CD4-positive, alpha-beta memory T cell (primary cell): ENCODE results near the gene UNC13C. TPM values are rescaled to one million over a fixed set of nuclear protein-coding genes. Genes with fewer than 3 reads are reported as not detected.

Source experiments
- CTCF ChIA-PET: fragments of 350-600 bp; sonication (Branson Sonifier 250); formaldehyde crosslinking; loops from one replicate; lab custom pipeline; 2021; ENCODE audit warnings: inconsistent platforms; ENCODE audit not compliant: partially characterized antibody; lab: Charles Lee
- POLR2A ChIA-PET: fragments of 350-600 bp; sonication (Branson Sonifier 250); formaldehyde crosslinking; loops from one replicate; lab custom pipeline; 2021; ENCODE audit not compliant: partially characterized antibody; lab: Charles Lee
- DNase-seq, 5 donors: peaks; one replicate each; pipeline versions ENCODE4 v3.0.0 to v3.0.0-alpha.2; 2020 to 2022; ENCODE audit warnings: mixed read lengths in 1 of 5
- H3K27ac ChIP-seq: one replicate; pipeline ENCODE4 v1.7.0; 2013; ENCODE audit warnings: low read depth, low read length
- H3K27me3 ChIP-seq: 2 replicates; pipeline ENCODE4 v1.7.0; 2013; ENCODE audit warnings: mild to moderate bottlenecking, low read length, moderate library complexity; ENCODE audit not compliant: insufficient read depth
- H3K36me3 ChIP-seq: 2 replicates; pipeline ENCODE4 v1.7.0; 2013; ENCODE audit warnings: mild to moderate bottlenecking, low read length, moderate library complexity; ENCODE audit not compliant: insufficient read depth
- H3K4me1 ChIP-seq: 2 replicates; pipeline ENCODE4 v1.7.0; 2013; ENCODE audit warnings: mild to moderate bottlenecking, low read length, moderate library complexity; ENCODE audit not compliant: insufficient read depth
- H3K4me3 ChIP-seq, 2 donors: one replicate each; pipeline ENCODE4 v1.7.0; 2013; ENCODE audit warnings: low read length in 2 of 2, mild to moderate bottlenecking in 1 of 2
- H3K9me3 ChIP-seq, 2 donors: one replicate each; pipeline ENCODE4 v1.7.0; 2013; ENCODE audit warnings: low read length in 2 of 2, control low read depth in 1 of 2; ENCODE audit not compliant: control insufficient read depth in 1 of 2
- H3K27ac Mint-ChIP-seq, 7 donors: one replicate each; pipeline ENCODE4 v1.8.0; 2020 to 2021; ENCODE audit warnings: mixed read lengths in 7 of 7, mild to moderate bottlenecking in 6 of 7, inconsistent platforms in 3 of 7, moderate library complexity in 3 of 7
- H3K27me3 Mint-ChIP-seq, 2 donors: one replicate each; pipeline ENCODE4 v1.8.0; 2020 to 2021; ENCODE audit warnings: mixed read lengths in 2 of 2
- H3K36me3 Mint-ChIP-seq, 2 donors: one replicate each; pipeline ENCODE4 v1.8.0; 2020 to 2021; ENCODE audit warnings: mixed read lengths in 2 of 2, inconsistent platforms in 1 of 2, mild to moderate bottlenecking in 1 of 2
- H3K4me1 Mint-ChIP-seq, 4 donors: one replicate each; pipeline ENCODE4 v1.8.0; 2020 to 2021; ENCODE audit warnings: mixed read lengths in 4 of 4, mild to moderate bottlenecking in 1 of 4
- H3K4me3 Mint-ChIP-seq, 8 donors: one replicate each; pipeline ENCODE4 v1.8.0; 2020 to 2021; ENCODE audit warnings: mixed read lengths in 8 of 8, mild to moderate bottlenecking in 7 of 8, moderate library complexity in 6 of 8, inconsistent platforms in 3 of 8
- H3K9me3 Mint-ChIP-seq, 8 donors: one replicate each; pipeline ENCODE4 v1.8.0; 2020 to 2021; ENCODE audit warnings: mixed read lengths in 8 of 8, mild to moderate bottlenecking in 5 of 8, inconsistent platforms in 3 of 8, moderate library complexity in 1 of 8
- intact Hi-C: fragments of 100-400 bp; cut with micrococcal nuclease; formaldehyde crosslinking; loops from one replicate; pipeline ENCODE4 v1.15.1; 2023
- polyA plus RNA-seq, 2 donors: library from polyadenylated mRNA; unstranded; fragments of 300-500 nt; fragmentation: Illumina TruSeq; gene quantifications; one replicate each; pipeline ENCODE4 v1.2.3, GENCODE V29; 2021
- total RNA-seq, 2 experiments: library from RNA; stranded (reverse); gene quantifications; one replicate each; pipeline ENCODE4 v1.2.3, GENCODE V29; 2021

UNC13C gene
- total and polyA plus RNA-seq, 4 experiments from 2014 or later = not detected

DNA sequence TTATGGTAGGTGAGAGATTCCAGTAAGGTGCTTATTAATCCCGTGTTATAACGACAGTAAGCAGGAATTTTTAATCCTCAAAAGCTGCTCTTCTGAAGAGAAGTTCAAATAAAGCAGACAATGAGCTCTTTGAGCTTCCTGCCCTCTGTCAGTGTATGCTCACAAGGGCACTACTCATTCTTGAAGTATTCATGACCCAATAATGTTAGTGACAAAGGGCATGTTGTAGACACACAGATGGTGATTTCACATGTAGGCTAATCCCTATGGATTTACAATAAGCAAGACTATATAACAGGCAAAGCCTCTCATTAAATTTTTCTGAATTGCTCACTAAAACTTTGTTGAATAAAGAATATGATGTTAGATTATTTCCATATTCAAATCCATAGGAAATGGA, 639.9 kb downstream of the UNC13C start:
- Mint-ChIP-seq H3K9me3 (peaks cover 0 to 2% (median 0%) of the 10 kb centered on the region in 8 donors), H3K27ac (no peak overlapping the region), H3K4me1 (no peaks in the 10 kb centered on the region), H3K36me3 (no peaks in the 10 kb centered on the region), H3K27me3 (no peaks in the 10 kb centered on the region), H3K4me3 (no peak overlapping the region)
- DNase-seq = no peak
- CTCF ChIA-PET = no interaction called here
- no peak overlapping the region for H3K27ac ChIP-seq
- no peaks in the 10 kb centered on the region for H3K9me3 ChIP-seq
- intact Hi-C loops = no loop called here
- no peaks in the 10 kb centered on the region for H3K27me3 ChIP-seq
- no peak overlapping the region for H3K4me3 ChIP-seq
- POLR2A ChIA-PET = no interaction called here
- H3K4me1 ChIP-seq = no peaks in the 10 kb centered on the region
- H3K36me3 ChIP-seq = no peaks in the 10 kb centered on the region

DNA sequence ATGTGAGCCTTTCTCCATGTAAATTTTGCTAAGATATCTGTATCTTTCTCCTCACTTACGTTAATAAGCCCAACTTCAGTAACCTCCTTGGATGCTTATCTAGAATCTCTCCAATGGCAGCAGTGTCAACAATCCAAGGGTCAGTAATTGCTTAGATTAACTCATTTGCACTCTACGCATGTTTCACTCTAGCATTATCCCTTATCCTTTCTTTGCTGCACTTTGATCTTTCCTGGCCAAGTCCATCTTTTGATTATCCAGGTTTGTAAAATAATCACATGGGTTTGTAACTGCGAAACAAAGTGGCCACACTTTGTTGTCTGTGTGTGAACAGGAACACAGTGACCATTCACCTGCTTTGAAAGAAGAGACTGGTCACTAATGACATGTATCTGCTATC, 640.9 kb downstream of the UNC13C start:
- Mint-ChIP-seq H3K4me1 (no peaks in the 10 kb centered on the region), H3K4me3 (no peak overlapping the region), H3K9me3 (peaks cover 0 to 2% (median 0%) of the 10 kb centered on the region in 8 donors), H3K27me3 (no peaks in the 10 kb centered on the region), H3K36me3 (no peaks in the 10 kb centered on the region), H3K27ac (no peak overlapping the region)
- Histone ChIP-seq H3K27me3 (no peaks in the 10 kb centered on the region), H3K36me3 (no peaks in the 10 kb centered on the region), H3K27ac (no peak overlapping the region), H3K4me1 (no peaks in the 10 kb centered on the region), H3K9me3 (no peaks in the 10 kb centered on the region), H3K4me3 (no peak overlapping the region)
- POLR2A ChIA-PET = no interaction called here
- intact Hi-C loops = no loop called here
- DNase-seq = no peak
- CTCF ChIA-PET = no interaction called here

DNA sequence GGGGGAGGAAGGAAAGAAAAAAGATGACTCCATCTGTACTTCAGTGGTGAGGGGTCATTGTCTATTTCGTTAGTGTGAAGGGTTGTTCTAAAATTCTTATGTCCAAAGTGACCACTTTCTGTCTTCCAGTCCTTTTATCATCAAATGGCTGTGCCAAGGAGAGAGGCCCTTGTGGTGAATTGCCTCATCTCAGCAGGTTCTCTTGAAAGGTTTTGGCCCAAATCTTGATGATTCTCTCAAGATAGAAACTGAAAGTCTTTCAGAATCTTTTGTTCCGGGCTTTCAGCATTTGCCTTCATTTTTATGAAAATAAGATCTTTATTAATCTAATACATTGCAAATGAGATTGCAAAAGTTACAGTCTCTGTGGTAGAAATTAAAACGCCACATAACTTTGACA, 642.7 kb downstream of the UNC13C start:
- Histone ChIP-seq H3K27ac (no peak overlapping the region), H3K9me3 (no peaks in the 10 kb centered on the region), H3K4me1 (no peaks in the 10 kb centered on the region), H3K36me3 (no peaks in the 10 kb centered on the region), H3K27me3 (no peaks in the 10 kb centered on the region), H3K4me3 (no peak overlapping the region)
- ChIA-PET POLR2A (no interaction called here), CTCF (no interaction called here)
- no peaks in the 10 kb centered on the region for H3K36me3 Mint-ChIP-seq
- no peaks in the 10 kb centered on the region for H3K4me1 Mint-ChIP-seq
- intact Hi-C loops = no loop called here
- peaks cover 0 to 4% (median 0%) of the 10 kb centered on the region in 8 donors for H3K9me3 Mint-ChIP-seq
- DNase-seq = no peak
- no peak overlapping the region for H3K4me3 Mint-ChIP-seq
- no peaks in the 10 kb centered on the region for H3K27me3 Mint-ChIP-seq
- no peak overlapping the region for H3K27ac Mint-ChIP-seq

DNA sequence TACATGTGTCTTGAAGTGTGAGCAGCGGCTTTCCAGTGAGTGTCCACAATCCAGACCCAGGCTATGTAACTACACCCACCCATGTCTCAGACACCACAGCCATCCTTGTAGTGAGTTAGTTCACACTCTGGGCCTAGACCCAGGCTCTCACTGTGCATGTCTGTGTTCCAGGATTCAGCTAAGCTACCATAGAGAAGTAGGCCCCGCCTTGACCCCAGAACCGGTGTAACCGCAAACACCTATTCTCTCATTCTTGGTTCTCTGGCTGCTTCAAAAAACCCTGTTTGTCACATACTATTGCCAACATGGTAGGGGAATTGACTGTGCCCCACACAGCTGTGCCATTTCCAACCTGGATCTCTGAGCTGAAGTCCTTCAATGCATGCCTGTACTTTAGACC, 657.9 kb downstream of the UNC13C start:
- intact Hi-C loops = no loop called here
- Mint-ChIP-seq H3K27me3 (peaks cover 0 to 1% of the 10 kb centered on the region in 2 donors), H3K36me3 (no peaks in the 10 kb centered on the region), H3K9me3 (peaks cover 2 to 18% (median 7%) of the 10 kb centered on the region in 8 donors), H3K4me1 (no peaks in the 10 kb centered on the region), H3K4me3 (no peak overlapping the region), H3K27ac (no peak overlapping the region)
- no peak for DNase-seq
- Histone ChIP-seq H3K9me3 (no peaks in the 10 kb centered on the region), H3K4me1 (no peaks in the 10 kb centered on the region), H3K27ac (no peak overlapping the region), H3K36me3 (no peaks in the 10 kb centered on the region), H3K4me3 (no peak overlapping the region), H3K27me3 (no peaks in the 10 kb centered on the region)
- ChIA-PET POLR2A (no interaction called here), CTCF (no interaction called here)

DNA sequence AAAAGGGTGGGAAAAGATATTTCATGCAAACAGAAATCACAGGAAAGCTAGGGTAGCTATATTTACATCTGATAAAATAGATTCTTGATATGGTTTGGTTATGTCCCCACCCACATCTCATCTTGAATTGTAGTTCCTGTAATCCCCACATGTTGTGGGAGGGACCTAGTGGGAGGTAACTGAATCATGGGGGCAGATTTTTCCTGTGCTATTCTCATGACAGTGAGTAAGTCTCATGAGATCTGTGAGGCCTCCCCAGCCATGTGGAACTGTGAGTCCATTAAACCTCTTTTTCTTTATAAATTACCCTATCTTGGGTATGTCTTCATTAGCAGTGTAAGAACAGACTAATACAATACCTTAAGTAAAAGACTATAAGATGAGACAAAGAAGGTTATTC, 660.4 kb downstream of the UNC13C start:
- no peak overlapping the region for H3K4me3 ChIP-seq
- ChIA-PET CTCF (interaction anchor here (0.7 kb wide), 1 partner anchor 1324 kb away, joined by 3 read pairs; no protein-coding TSS in a partner anchor), POLR2A (no interaction called here)
- Mint-ChIP-seq H3K27ac (no peak overlapping the region), H3K9me3 (peaks cover 2 to 19% (median 8%) of the 10 kb centered on the region in 8 donors), H3K4me3 (no peak overlapping the region), H3K4me1 (no peaks in the 10 kb centered on the region), H3K36me3 (no peaks in the 10 kb centered on the region), H3K27me3 (peaks cover 0 to 1% of the 10 kb centered on the region in 2 donors)
- H3K9me3 ChIP-seq = no peaks in the 10 kb centered on the region
- H3K27ac ChIP-seq = no peak overlapping the region
- no peaks in the 10 kb centered on the region for H3K4me1 ChIP-seq
- H3K27me3 ChIP-seq = no peaks in the 10 kb centered on the region
- DNase-seq = no peak
- intact Hi-C loops = no loop called here
- no peaks in the 10 kb centered on the region for H3K36me3 ChIP-seq

DNA sequence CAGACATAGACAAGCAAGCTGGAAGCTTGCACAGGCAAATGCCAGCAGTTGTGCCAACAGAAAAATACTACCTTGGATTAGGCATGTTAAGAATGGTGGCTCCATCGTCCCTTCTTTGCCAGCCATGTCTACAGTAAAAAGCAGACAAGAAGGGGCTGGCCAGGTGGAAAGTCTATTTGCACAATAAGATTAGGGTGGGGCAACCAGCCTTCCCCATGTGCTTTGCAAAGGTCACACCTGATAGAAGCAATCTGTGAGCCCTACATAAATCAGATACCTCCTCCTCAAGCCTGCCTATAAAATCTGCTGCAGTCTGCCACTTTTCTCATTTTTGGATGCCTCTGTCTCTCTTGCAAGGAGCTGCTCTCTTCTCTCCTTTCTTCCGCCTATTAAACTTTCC, 662.6 kb downstream of the UNC13C start:
- intact Hi-C loops = no loop called here
- H3K27me3 Mint-ChIP-seq = peaks cover 0 to 1% of the 10 kb centered on the region in 2 donors
- H3K4me3 Mint-ChIP-seq = no peak overlapping the region
- H3K27ac Mint-ChIP-seq = no peak overlapping the region
- no peaks in the 10 kb centered on the region for H3K27me3 ChIP-seq
- no peaks in the 10 kb centered on the region for H3K36me3 ChIP-seq
- H3K4me1 Mint-ChIP-seq = no peaks in the 10 kb centered on the region
- ChIA-PET POLR2A (no interaction called here), CTCF (no interaction called here)
- H3K27ac ChIP-seq = no peak overlapping the region
- no peak overlapping the region for H3K4me3 ChIP-seq
- H3K9me3 Mint-ChIP-seq = peaks cover 2 to 23% (median 9%) of the 10 kb centered on the region in 8 donors
- no peaks in the 10 kb centered on the region for H3K36me3 Mint-ChIP-seq
- no peaks in the 10 kb centered on the region for H3K4me1 ChIP-seq
- no peak for DNase-seq
- no peaks in the 10 kb centered on the region for H3K9me3 ChIP-seq

DNA sequence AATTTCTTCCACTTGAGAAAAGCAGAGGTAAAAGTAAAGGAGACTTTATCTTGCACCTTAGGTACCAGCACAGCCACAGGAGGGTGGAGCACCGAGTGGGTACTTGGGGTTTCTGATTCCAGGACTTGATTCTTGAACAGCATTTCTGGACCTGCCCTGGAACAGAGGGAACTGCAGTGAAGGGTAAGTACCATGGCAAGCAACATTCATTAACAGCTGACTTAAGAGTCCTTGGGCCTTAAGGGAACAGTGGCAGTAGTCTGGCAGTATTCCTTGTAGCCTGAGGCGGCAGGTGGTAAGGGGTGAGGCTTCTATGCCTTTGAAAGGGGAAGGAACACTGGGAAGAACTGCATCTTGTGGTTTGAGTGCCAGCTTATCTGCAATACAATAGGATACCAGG, 666.6 kb downstream of the UNC13C start:
- Histone ChIP-seq H3K4me1 (no peaks in the 10 kb centered on the region), H3K4me3 (no peak overlapping the region), H3K27me3 (no peaks in the 10 kb centered on the region), H3K9me3 (peaks cover 0 to 6% of the 10 kb centered on the region in 2 donors), H3K36me3 (no peaks in the 10 kb centered on the region), H3K27ac (no peak overlapping the region)
- POLR2A ChIA-PET = no interaction called here
- no peaks in the 10 kb centered on the region for H3K4me1 Mint-ChIP-seq
- intact Hi-C loops = no loop called here
- H3K27me3 Mint-ChIP-seq = peaks cover 0 to 1% of the 10 kb centered on the region in 2 donors
- CTCF ChIA-PET = no interaction called here
- peaks cover 0 to 30% (median 10%) of the 10 kb centered on the region in 8 donors for H3K9me3 Mint-ChIP-seq
- H3K27ac Mint-ChIP-seq = no peak overlapping the region
- H3K36me3 Mint-ChIP-seq = no peaks in the 10 kb centered on the region
- no peak for DNase-seq
- no peak overlapping the region for H3K4me3 Mint-ChIP-seq

DNA sequence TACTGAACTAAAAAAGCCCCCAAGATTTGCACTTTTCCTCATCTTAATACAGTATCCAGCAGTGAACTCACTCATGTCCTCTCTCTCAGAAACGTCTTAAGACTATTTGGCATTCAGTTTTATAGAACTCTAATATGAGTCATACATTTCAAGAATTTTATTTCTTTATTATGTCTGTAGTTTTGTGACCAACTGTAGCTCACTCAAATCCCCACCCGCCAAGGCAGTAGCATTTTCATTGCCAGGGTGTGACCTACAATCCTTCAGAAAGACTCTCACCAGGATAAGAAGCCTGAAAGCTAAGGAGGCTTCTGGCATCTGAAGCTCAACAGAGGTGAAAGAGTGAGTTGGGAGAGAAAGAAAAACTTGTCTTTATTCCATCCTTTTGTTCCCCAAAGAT, 681.4 kb downstream of the UNC13C start:
- H3K4me3 Mint-ChIP-seq = no peak overlapping the region
- peaks cover 0 to 6% (median 0%) of the 10 kb centered on the region in 8 donors for H3K9me3 Mint-ChIP-seq
- Histone ChIP-seq H3K4me3 (no peak overlapping the region), H3K27ac (no peak overlapping the region), H3K4me1 (no peaks in the 10 kb centered on the region), H3K36me3 (no peaks in the 10 kb centered on the region), H3K9me3 (no peaks in the 10 kb centered on the region), H3K27me3 (no peaks in the 10 kb centered on the region)
- no peak overlapping the region for H3K27ac Mint-ChIP-seq
- no peaks in the 10 kb centered on the region for H3K36me3 Mint-ChIP-seq
- H3K4me1 Mint-ChIP-seq = no peaks in the 10 kb centered on the region
- POLR2A ChIA-PET = no interaction called here
- no peaks in the 10 kb centered on the region for H3K27me3 Mint-ChIP-seq
- CTCF ChIA-PET = no interaction called here
- intact Hi-C loops = no loop called here
- DNase-seq = no peak
